Neural cell (in vitro differentiated cells): Measurements from ENCODE around the gene ZCCHC2.

ENCODE experiments used
- CTCF ChIP-seq: fragments of 450-650 bp; IDR thresholded peaks from 2 replicates; pipeline ENCODE4 v1.5.1; 2014; ENCODE audit warnings: antibody characterized with exemption, mild to moderate bottlenecking, moderate library complexity; ENCODE audit not compliant: poor library complexity, severe bottlenecking
- EZH2 ChIP-seq: fragments of 200-600, 300-800 bp; shearing (Covaris generic), sonication (generic); IDR thresholded peaks from 2 replicates; pipeline ENCODE4 v1.6.1; 2014; ENCODE audit warnings: antibody characterized with exemption, low read length, borderline replicate concordance, mild to moderate bottlenecking; ENCODE audit not compliant: insufficient read depth, poor library complexity, severe bottlenecking
- MXI1 ChIP-seq: fragments of 450-650 bp; conservative IDR thresholded peaks from 2 replicates; pipeline ENCODE4 v1.6.1; 2014; ENCODE audit warnings: antibody characterized with exemption, mild to moderate bottlenecking; ENCODE audit not compliant: poor library complexity, severe bottlenecking
- POLR2AphosphoS5 ChIP-seq: IDR thresholded peaks from 2 replicates; pipeline ENCODE4 v1.6.1; 2012
- RAD21 ChIP-seq: fragments of 450-650 bp; conservative IDR thresholded peaks from 2 replicates; pipeline ENCODE4 v1.6.1; 2014; ENCODE audit warnings: antibody characterized with exemption, mild to moderate bottlenecking, moderate library complexity

DNA sequence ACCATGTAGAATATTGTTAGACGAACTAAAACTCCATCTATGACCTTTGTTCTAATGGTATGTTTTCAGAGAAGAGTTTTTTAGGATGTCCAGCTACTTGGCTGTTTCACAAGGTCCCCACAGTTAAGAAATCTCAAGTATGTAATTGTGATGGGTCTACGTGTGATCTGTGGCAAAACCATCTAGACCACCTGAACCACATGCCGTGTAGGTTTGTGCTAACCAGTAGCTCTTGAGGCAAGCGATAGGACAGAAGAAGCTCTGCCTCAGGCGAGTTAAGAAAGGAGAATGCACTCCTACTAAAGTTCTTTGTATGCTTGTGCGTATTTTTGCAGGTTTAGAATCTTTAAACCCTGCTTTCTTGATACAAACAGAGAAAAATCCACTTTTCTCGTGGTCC, 13.2 kb downstream of the ZCCHC2 start:
- TF ChIP-seq CTCF (no peak), POLR2AphosphoS5 (no peak), RAD21 (no peak), EZH2 (no peak), MXI1 (no peak)
